ENCODE data around the gene SLC12A8.

Gene SLC12A8

DNA sequence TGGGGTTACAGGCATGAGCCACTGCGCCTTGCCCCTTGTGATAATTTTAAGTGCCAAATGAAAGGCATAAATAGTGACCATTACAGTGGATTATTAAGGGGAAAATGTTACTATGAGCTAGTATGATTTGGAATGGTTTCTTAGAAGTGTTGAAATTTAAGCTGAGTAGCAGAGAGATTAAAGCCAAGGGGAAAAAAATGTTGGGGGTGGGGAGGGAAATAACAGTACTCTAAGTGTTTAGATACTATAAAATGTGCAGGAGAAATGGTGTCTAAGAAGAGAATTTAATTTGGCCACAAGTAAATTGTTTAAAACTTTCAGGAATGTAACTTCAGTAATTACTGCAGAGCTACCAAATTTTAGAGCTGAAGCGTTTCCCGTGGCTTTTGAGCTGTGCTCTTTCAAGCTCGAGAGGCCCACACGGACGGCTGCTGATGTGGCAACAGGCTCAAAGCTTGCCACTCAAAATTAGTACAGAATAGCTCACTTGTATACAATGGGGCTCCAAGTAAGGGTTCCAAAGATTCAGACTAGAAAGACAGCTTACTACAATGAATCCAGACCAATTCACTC lies 23.9 kb upstream of the SLC12A8 start:
- Histone ChIP-seq H2BK120ac (ENCODE audit: low read depth, low read length) (no peak overlapping the region), H3K4me2 (ENCODE audit: insufficient read depth, low read length, poor library complexity, severe bottlenecking) (no peak overlapping the region), H2BK15ac (ENCODE audit: low read length) (no peak overlapping the region), H3K4me3 (ENCODE audit: low read length in 2 of 2) (no peak overlapping the region), H4K8ac (ENCODE audit: low read depth, low read length) (no peak overlapping the region), H2AK5ac (ENCODE audit: low read depth, low read length) (no peak overlapping the region), H3K79me1 (ENCODE audit: low read depth, low read length) (no peaks in the 10 kb centered on the region), H3K14ac (ENCODE audit: low read length) (no peak overlapping the region), H3K27me3 (ENCODE audit: control insufficient read depth in 3 of 3, insufficient read depth in 3 of 3, low read depth in 1 of 3, low read length in 3 of 3) (no peaks in the 10 kb centered on the region), H3K36me3 (replicated peaks in 1 of 2; ENCODE audit: control insufficient read depth in 2 of 2, insufficient read depth in 2 of 2, low read length in 2 of 2) (peaks cover 11 to 42% of the 10 kb centered on the region in 2 donors), H3K18ac (ENCODE audit: low read length) (no peak overlapping the region), H2AFZ (ENCODE audit: low read length) (no peak overlapping the region), H3K9ac (ENCODE audit: low read depth, low read length, poor library complexity) (no peak overlapping the region), H3K4ac (ENCODE audit: low read length) (no peak overlapping the region), H4K91ac (ENCODE audit: low read depth, low read length, poor library complexity) (no peak overlapping the region), H3K27ac (replicated peaks; ENCODE audit: low read length) (peak overlapping the region; percentile 53), H2BK12ac (ENCODE audit: low read length) (no peak overlapping the region), H3K4me1 (ENCODE audit: control insufficient read depth in 2 of 2, insufficient read depth in 1 of 2, low read depth in 1 of 2, low read length in 2 of 2) (peaks cover 0 to 3% of the 10 kb centered on the region in 2 donors), H3K9me3 (replicated peaks in 1 of 2; ENCODE audit: control insufficient read depth in 2 of 2, insufficient read depth in 1 of 2, low read depth in 1 of 2, low read length in 2 of 2) (peaks cover 0 to 17% of the 10 kb centered on the region in 2 donors), H2BK5ac (ENCODE audit: low read length) (no peak overlapping the region), H3K23ac (ENCODE audit: low read depth, low read length, poor library complexity) (no peak overlapping the region)
- no peak for DNase-seq (ENCODE audit: low spot score)
- no CpG with 5 or more reads among the region's 6 CpGs for WGBS, 2 donors (ENCODE audit: extremely low coverage in 2 of 2, insufficient read length in 2 of 2, insufficient replicate concordance in 1 of 2)

DNA sequence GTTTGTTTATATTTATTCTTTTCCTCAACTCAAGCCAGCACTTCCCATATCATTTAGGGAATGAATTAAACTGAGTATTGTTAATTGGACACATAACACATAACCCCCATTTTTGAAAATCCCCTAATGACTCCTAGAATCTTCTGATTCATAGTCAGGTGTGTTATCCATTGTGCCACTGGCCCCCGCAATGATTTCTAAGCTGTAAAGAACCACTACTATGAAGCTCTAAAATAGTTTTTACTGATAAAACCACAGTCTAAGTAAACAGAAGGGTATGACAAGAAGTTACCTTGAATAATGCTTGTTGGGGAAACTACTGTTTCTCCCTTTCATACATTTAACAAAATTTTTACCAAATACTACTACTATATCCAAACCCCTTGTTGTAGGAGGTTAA lies 22.3 kb upstream of the SLC12A8 start:
- Histone ChIP-seq H2BK5ac (ENCODE audit: low read length) (no peak overlapping the region), H3K4me1 (ENCODE audit: control insufficient read depth in 2 of 2, insufficient read depth in 1 of 2, low read depth in 1 of 2, low read length in 2 of 2) (peaks cover 0 to 3% of the 10 kb centered on the region in 2 donors), H3K4me2 (ENCODE audit: insufficient read depth, low read length, poor library complexity, severe bottlenecking) (no peak overlapping the region), H4K91ac (ENCODE audit: low read depth, low read length, poor library complexity) (no peak overlapping the region), H3K18ac (ENCODE audit: low read length) (no peak overlapping the region), H3K36me3 (replicated peaks in 1 of 2; ENCODE audit: control insufficient read depth in 2 of 2, insufficient read depth in 2 of 2, low read length in 2 of 2) (peaks cover 11 to 46% of the 10 kb centered on the region in 2 donors), H3K23ac (ENCODE audit: low read depth, low read length, poor library complexity) (no peak overlapping the region), H3K14ac (ENCODE audit: low read length) (no peak overlapping the region), H3K9ac (ENCODE audit: low read depth, low read length, poor library complexity) (no peak overlapping the region), H2BK15ac (ENCODE audit: low read length) (no peak overlapping the region), H2BK12ac (ENCODE audit: low read length) (no peak overlapping the region), H2BK120ac (ENCODE audit: low read depth, low read length) (no peak overlapping the region), H3K4ac (ENCODE audit: low read length) (no peak overlapping the region), H2AK5ac (ENCODE audit: low read depth, low read length) (no peak overlapping the region), H4K8ac (ENCODE audit: low read depth, low read length) (no peak overlapping the region), H3K27me3 (ENCODE audit: control insufficient read depth in 3 of 3, insufficient read depth in 3 of 3, low read depth in 1 of 3, low read length in 3 of 3) (no peaks in the 10 kb centered on the region), H2AFZ (ENCODE audit: low read length) (no peak overlapping the region), H3K27ac (replicated peaks; ENCODE audit: low read length) (no peak overlapping the region), H3K9me3 (replicated peaks in 1 of 2; ENCODE audit: control insufficient read depth in 2 of 2, insufficient read depth in 1 of 2, low read depth in 1 of 2, low read length in 2 of 2) (peaks cover 0 to 17% of the 10 kb centered on the region in 2 donors), H3K79me1 (ENCODE audit: low read depth, low read length) (no peaks in the 10 kb centered on the region), H3K4me3 (ENCODE audit: low read length in 2 of 2) (no peak overlapping the region)
- DNase-seq (ENCODE audit: low spot score), result no peak
- no CpG with 5 or more reads among the region's 1 CpG for WGBS, 2 donors (ENCODE audit: extremely low coverage in 2 of 2, insufficient read length in 2 of 2, insufficient replicate concordance in 1 of 2)

DNA sequence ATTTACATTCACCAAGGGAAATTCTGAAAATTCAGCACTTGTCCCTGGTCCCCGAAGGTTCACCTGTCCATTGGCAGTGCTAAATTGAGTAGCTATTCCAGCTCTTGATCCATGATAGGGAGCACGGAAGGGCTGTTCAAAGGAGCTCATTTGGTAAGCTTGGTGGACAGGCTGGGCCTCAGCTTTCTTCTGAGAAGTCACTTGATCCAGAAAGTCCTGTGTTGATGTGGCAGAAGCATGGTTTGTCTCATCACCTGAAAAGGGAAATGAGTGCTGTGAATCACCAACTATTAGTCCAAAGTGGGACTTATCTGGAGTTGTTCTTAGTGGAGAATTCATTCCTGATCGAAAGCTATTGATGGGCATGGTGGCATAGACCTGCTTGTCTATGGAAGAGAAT lies 19.9 kb upstream of the SLC12A8 start:
- Histone ChIP-seq H3K9ac (ENCODE audit: low read depth, low read length, poor library complexity) (no peak overlapping the region), H4K91ac (ENCODE audit: low read depth, low read length, poor library complexity) (no peak overlapping the region), H2BK15ac (ENCODE audit: low read length) (no peak overlapping the region), H2AFZ (ENCODE audit: low read length) (no peak overlapping the region), H3K4me1 (ENCODE audit: control insufficient read depth in 2 of 2, insufficient read depth in 1 of 2, low read depth in 1 of 2, low read length in 2 of 2) (peaks cover 0 to 3% of the 10 kb centered on the region in 2 donors), H3K27ac (replicated peaks; ENCODE audit: low read length) (no peak overlapping the region), H3K36me3 (replicated peaks in 1 of 2; ENCODE audit: control insufficient read depth in 2 of 2, insufficient read depth in 2 of 2, low read length in 2 of 2) (peaks cover 11 to 49% of the 10 kb centered on the region in 2 donors), H3K4me3 (ENCODE audit: low read length in 2 of 2) (no peak overlapping the region), H3K27me3 (ENCODE audit: control insufficient read depth in 3 of 3, insufficient read depth in 3 of 3, low read depth in 1 of 3, low read length in 3 of 3) (no peaks in the 10 kb centered on the region), H3K4ac (ENCODE audit: low read length) (no peak overlapping the region), H4K8ac (ENCODE audit: low read depth, low read length) (no peak overlapping the region), H2BK12ac (ENCODE audit: low read length) (no peak overlapping the region), H3K79me1 (ENCODE audit: low read depth, low read length) (no peaks in the 10 kb centered on the region), H3K23ac (ENCODE audit: low read depth, low read length, poor library complexity) (no peak overlapping the region), H2BK5ac (ENCODE audit: low read length) (no peak overlapping the region), H3K9me3 (replicated peaks in 1 of 2; ENCODE audit: control insufficient read depth in 2 of 2, insufficient read depth in 1 of 2, low read depth in 1 of 2, low read length in 2 of 2) (peaks cover 0 to 17% of the 10 kb centered on the region in 2 donors), H2BK120ac (ENCODE audit: low read depth, low read length) (no peak overlapping the region), H2AK5ac (ENCODE audit: low read depth, low read length) (no peak overlapping the region), H3K4me2 (ENCODE audit: insufficient read depth, low read length, poor library complexity, severe bottlenecking) (no peak overlapping the region), H3K18ac (ENCODE audit: low read length) (no peak overlapping the region), H3K14ac (ENCODE audit: low read length) (no peak overlapping the region)
- no CpG with 5 or more reads among the region's 3 CpGs for WGBS, 2 donors (ENCODE audit: extremely low coverage in 2 of 2, insufficient read length in 2 of 2, insufficient replicate concordance in 1 of 2)
- DNase-seq (ENCODE audit: low spot score), result no peak

DNA sequence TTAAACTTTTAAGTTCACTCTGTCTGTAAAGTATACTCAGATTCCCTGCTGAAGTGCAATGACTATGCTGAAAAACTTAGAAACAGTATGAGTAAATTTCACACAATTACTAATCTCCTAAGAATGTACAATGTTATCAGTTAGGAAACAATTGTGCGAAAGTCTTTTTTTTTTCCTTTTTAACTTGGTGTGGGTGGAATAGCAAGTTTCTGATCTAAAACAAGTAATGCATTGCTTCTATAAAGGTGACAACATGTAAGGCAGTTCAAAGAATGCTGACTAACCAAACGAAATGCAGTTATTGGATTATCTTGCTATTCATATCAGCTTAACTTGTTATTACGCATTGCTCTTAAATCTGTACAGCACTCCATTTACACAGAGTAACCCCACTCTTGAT lies 19.3 kb upstream of the SLC12A8 start:
- Histone ChIP-seq H3K9ac (ENCODE audit: low read depth, low read length, poor library complexity) (no peak overlapping the region), H4K91ac (ENCODE audit: low read depth, low read length, poor library complexity) (no peak overlapping the region), H3K4me1 (ENCODE audit: control insufficient read depth in 2 of 2, insufficient read depth in 1 of 2, low read depth in 1 of 2, low read length in 2 of 2) (peaks cover 0 to 1% of the 10 kb centered on the region in 2 donors), H3K27ac (replicated peaks; ENCODE audit: low read length) (no peak overlapping the region), H2BK15ac (ENCODE audit: low read length) (no peak overlapping the region), H2AK5ac (ENCODE audit: low read depth, low read length) (no peak overlapping the region), H3K4me2 (ENCODE audit: insufficient read depth, low read length, poor library complexity, severe bottlenecking) (no peak overlapping the region), H2AFZ (ENCODE audit: low read length) (no peak overlapping the region), H3K14ac (ENCODE audit: low read length) (no peak overlapping the region), H3K9me3 (replicated peaks in 1 of 2; ENCODE audit: control insufficient read depth in 2 of 2, insufficient read depth in 1 of 2, low read depth in 1 of 2, low read length in 2 of 2) (peaks cover 0 to 17% of the 10 kb centered on the region in 2 donors), H3K27me3 (ENCODE audit: control insufficient read depth in 3 of 3, insufficient read depth in 3 of 3, low read depth in 1 of 3, low read length in 3 of 3) (no peaks in the 10 kb centered on the region), H3K4ac (ENCODE audit: low read length) (no peak overlapping the region), H2BK120ac (ENCODE audit: low read depth, low read length) (no peak overlapping the region), H2BK5ac (ENCODE audit: low read length) (no peak overlapping the region), H3K23ac (ENCODE audit: low read depth, low read length, poor library complexity) (no peak overlapping the region), H3K36me3 (replicated peaks in 1 of 2; ENCODE audit: control insufficient read depth in 2 of 2, insufficient read depth in 2 of 2, low read length in 2 of 2) (peaks cover 11 to 49% of the 10 kb centered on the region in 2 donors), H3K18ac (ENCODE audit: low read length) (no peak overlapping the region), H4K8ac (ENCODE audit: low read depth, low read length) (no peak overlapping the region), H3K79me1 (ENCODE audit: low read depth, low read length) (no peaks in the 10 kb centered on the region), H2BK12ac (ENCODE audit: low read length) (no peak overlapping the region), H3K4me3 (ENCODE audit: low read length in 2 of 2) (no peak overlapping the region)
- DNase-seq (ENCODE audit: low spot score), result no peak
- WGBS, 2 donors (ENCODE audit: extremely low coverage in 2 of 2, insufficient read length in 2 of 2, insufficient replicate concordance in 1 of 2), result no CpG with 5 or more reads among the region's 3 CpGs

All from neuronal stem cell (in vitro differentiated cells).